Ishikawa (cell line): ENCODE results near the gene NTM.

Experiments used
- CEBPB ChIP-seq: IDR thresholded peaks from 2 replicates; pipeline ENCODE4 v1.6.1; 2012
- CREB1 ChIP-seq: IDR thresholded peaks from 2 replicates; pipeline ENCODE4 v1.6.1; 2012; ENCODE audit warnings: low read depth
- EGR1 ChIP-seq: IDR thresholded peaks from 2 replicates; pipeline ENCODE4 v1.6.1; 2012
- EP300 ChIP-seq: IDR thresholded peaks from 2 replicates; pipeline ENCODE4 v1.6.1; 2012; ENCODE audit warnings: borderline replicate concordance
- FOXM1 ChIP-seq: IDR thresholded peaks from 2 replicates; pipeline ENCODE4 v1.6.1; 2012; ENCODE audit warnings: low read depth, borderline replicate concordance
- MAX ChIP-seq: IDR thresholded peaks from 2 replicates; pipeline ENCODE4 v1.6.1; 2012
- NFIC ChIP-seq: IDR thresholded peaks from 2 replicates; pipeline ENCODE4 v1.6.1; 2012
- RAD21 ChIP-seq: IDR thresholded peaks from 2 replicates; pipeline ENCODE4 v1.6.1; 2012; ENCODE audit warnings: low read depth
- REST ChIP-seq: IDR thresholded peaks from 2 replicates; pipeline ENCODE4 v1.6.1; 2012; ENCODE audit warnings: low read depth, mild to moderate bottlenecking
- TAF1 ChIP-seq: IDR thresholded peaks from 2 replicates; pipeline ENCODE4 v1.6.1; 2012; ENCODE audit warnings: low read depth, mild to moderate bottlenecking
- TCF12 ChIP-seq: IDR thresholded peaks from 2 replicates; pipeline ENCODE4 v1.6.1; 2012; ENCODE audit warnings: low read depth
- TEAD4 ChIP-seq: IDR thresholded peaks from 2 replicates; pipeline ENCODE4 v1.6.1; 2012
- YY1 ChIP-seq: IDR thresholded peaks from 2 replicates; pipeline ENCODE4 v1.6.1; 2012; ENCODE audit warnings: low read depth
- ZBTB7A ChIP-seq: IDR thresholded peaks from 2 replicates; pipeline ENCODE4 v1.6.1; 2012; ENCODE audit warnings: low read depth

- TF ChIP-seq NFIC (no peak), CREB1 (no peak), MAX (no peak), FOXM1 (no peak), TAF1 (no peak), EGR1 (no peak), TCF12 (no peak), EP300 (no peak), YY1 (no peak), CEBPB (no peak), RAD21 (no peak), REST (no peak), TEAD4 (no peak), ZBTB7A (no peak)
Observed at GRCh38 chr11:131839326-131839725, 468.9 kb downstream of the NTM start.
